Stimulated activated CD4-positive, alpha-beta T cell treated with anti-CD3 and anti-CD28 coated beads, Interleukin-1b, Interleukin-23, amount 100 ng/mL, for 4 hours (primary cell): ENCODE data around the gene FAM229A.

Experiments used
- DNase-seq, 2 donors: peaks; one replicate each; pipeline ENCODE4 v3.0.0-alpha.2; 2020; ENCODE audit warnings: low read depth in 2 of 2

FAM229A gene

DNA sequence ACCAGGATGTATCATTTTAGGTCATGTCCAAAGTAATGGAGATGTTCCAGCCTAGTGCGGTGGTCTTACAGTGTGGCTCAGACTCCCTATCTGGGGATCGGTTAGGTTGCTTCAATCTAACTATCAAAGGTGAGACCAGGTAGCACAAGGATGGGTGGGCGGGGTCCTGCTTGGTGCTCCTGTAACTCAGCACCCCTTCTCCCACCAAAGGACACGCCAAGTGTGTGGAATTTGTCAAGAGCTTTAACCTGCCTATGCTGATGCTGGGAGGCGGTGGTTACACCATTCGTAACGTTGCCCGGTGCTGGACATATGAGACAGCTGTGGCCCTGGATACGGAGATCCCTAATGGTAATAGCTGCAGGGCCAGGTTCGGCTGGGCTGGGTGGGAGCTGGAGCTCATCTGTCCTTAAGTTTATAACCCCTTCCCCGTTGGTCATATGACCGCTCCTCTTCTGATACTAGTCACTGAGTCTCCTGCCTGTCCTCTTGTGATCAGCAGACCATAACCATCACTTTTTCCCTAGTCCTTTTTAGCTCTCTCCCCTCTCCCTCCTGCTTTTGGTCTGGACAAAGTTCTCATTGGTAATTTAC lies 31.6 kb downstream of the FAM229A start:
- no peak for DNase-seq

DNA sequence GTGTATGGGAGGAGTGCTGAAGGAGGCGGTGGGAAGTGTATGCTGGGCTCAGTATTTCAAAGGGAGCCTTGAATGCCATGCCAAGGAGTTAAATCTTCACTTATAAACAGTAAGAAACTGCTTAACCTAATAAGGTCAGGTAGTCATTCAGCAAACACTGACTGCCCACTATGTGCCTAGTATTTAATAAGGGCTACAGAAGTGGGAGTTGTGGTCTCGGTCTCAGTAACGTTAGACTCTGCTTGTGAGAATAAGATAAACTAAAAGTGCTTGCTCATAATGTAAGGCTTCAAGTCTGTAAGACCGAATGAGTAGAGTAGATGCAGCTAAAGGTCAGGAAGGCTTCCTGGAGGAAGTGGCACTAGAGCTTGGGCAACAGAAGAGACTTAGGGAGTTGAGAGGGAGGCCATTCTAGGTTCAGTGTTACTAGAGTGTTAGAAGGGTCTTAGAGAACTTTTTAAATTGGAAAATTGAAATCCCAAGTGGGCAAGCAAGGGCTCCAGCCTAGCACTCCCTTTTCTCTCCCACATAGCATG lies 32.3 kb downstream of the FAM229A start:
- DNase-seq = no peak

DNA sequence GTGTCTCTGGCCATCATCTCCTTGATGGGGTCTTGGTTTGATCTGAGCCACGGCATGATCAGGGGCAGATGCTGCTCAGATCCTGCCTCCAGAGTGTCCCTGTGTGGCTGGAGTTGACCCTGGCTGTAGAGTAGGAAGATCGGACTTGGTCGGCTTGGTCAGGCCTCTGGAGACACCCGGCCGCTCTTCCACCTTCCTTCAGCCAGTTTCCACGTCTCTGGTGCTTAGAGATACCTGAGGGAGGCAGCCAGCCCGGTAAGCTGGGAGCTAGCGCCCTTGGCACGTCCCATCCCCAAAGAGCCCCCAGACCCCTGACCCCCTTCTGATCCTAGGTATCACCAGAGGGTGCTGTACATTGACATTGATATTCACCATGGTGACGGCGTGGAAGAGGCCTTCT lies 35.1 kb downstream of the FAM229A start:
- no peak for DNase-seq

- DNase-seq = no peak
Observed at GRCh38 chr1:32321712-32322291, 40.5 kb downstream of the FAM229A start.

DNA sequence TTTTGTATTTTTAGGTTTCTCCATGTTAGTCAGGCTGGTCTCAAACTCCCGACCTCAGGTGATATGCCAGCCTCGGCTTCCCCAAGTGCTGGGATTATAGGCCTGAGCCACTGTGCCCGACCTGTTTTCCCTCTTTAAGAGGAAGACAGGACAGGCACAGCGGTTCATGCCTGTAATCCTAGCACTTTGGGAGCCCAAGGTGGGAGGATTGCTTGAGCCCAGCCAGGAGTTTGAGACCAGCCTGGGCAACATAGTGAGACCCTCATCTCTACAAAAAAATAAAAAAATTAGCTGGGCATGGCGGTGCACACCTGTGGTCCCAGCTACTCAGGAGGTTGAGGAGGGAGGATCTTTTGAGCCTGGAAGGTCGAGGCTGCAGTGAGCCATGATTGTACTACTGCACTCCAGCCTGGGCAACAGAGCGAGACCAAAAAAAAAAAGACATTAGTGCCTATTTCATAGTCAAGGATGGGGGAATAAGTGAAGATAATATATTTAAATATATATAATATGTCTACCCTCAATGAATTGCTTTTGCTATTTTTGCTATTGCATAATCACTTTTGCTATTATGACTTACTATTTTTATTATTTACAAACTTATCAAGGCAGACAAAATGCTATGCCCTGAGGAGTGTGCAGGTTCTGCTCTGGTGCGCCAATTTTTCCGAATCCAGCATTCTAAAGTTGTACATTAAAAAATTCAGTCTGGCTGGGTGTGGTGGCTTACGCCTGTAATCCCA lies 44.0 kb downstream of the FAM229A start:
- DNase-seq = no peak

DNA sequence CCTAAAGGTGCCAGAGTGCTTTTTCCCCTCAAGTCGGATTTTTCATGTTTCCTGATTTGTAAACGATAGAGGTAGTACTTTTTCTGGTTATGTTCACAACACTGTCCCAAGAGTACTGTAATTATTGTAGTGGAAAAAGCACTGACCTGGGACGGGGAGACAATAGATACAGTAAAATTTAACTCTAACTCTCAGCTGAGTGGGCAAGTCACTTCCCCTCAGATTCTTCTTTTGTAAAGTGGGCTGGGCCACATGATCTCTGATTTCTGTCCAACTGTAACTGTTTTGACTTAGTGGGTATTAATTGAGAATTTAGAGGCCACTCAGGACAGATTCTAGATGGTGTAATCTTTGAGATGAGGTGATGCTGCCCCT lies 45.4 kb downstream of the FAM229A start:
- no peak for DNase-seq

- no peak for DNase-seq
Observed at GRCh38 chr1:32311709-32312393, 50.4 kb downstream of the FAM229A start.
